BLaER1 (cell line): Measurements from ENCODE around the gene ZNF205.

Experiments used
- H3K27ac ChIP-seq: shearing (Covaris generic); formaldehyde crosslinking; 2 replicates; pipeline ENCODE4 v1.8.1; 2022
- H3K27me3 ChIP-seq: shearing (Covaris generic); formaldehyde crosslinking; 2 replicates; pipeline ENCODE4 v1.8.1; 2022
- H3K36me3 ChIP-seq: shearing (Covaris generic); formaldehyde crosslinking; 2 replicates; pipeline ENCODE4 v1.8.1; 2022
- H3K4me1 ChIP-seq: shearing (Covaris generic); formaldehyde crosslinking; 2 replicates; pipeline ENCODE4 v1.8.1; 2022
- H3K4me2 ChIP-seq: shearing (Covaris generic); formaldehyde crosslinking; 2 replicates; pipeline ENCODE4 v1.8.1; 2022
- H3K4me3 ChIP-seq: shearing (Covaris generic); formaldehyde crosslinking; 2 replicates; pipeline ENCODE4 v1.8.1; 2022
- H3K9ac ChIP-seq: shearing (Covaris generic); formaldehyde crosslinking; 2 replicates; pipeline ENCODE4 v1.8.1; 2022
- H3K9me3 ChIP-seq: shearing (Covaris generic); formaldehyde crosslinking; 2 replicates; pipeline ENCODE4 v1.8.1; 2022
- H4K20me1 ChIP-seq: shearing (Covaris generic); formaldehyde crosslinking; 2 replicates; pipeline ENCODE4 v1.8.1; 2022
- Cebpa-rat ChIP-seq: shearing (Covaris generic); IDR thresholded peaks from 2 replicates; pipeline ENCODE4 v1.8.1; 2022

Gene ZNF205

GRCh38 chr16:3085868-3086595 lies 26.4 kb upstream of the ZNF205 start:
- no peak for TF ChIP-seq Cebpa-rat
- H3K4me3 ChIP-seq = no peak overlapping the region
- peak overlapping the region; percentile 95 for H3K4me2 ChIP-seq
- no peaks in the 10 kb centered on the region for H4K20me1 ChIP-seq
- peaks cover 55% of the 10 kb centered on the region for H3K4me1 ChIP-seq
- H3K27ac ChIP-seq = peak overlapping the region; percentile 76
- H3K9me3 ChIP-seq = peaks cover 4% of the 10 kb centered on the region
- no peaks in the 10 kb centered on the region for H3K27me3 ChIP-seq
- H3K36me3 ChIP-seq = no peaks in the 10 kb centered on the region
- H3K9ac ChIP-seq = no peak overlapping the region

DNA sequence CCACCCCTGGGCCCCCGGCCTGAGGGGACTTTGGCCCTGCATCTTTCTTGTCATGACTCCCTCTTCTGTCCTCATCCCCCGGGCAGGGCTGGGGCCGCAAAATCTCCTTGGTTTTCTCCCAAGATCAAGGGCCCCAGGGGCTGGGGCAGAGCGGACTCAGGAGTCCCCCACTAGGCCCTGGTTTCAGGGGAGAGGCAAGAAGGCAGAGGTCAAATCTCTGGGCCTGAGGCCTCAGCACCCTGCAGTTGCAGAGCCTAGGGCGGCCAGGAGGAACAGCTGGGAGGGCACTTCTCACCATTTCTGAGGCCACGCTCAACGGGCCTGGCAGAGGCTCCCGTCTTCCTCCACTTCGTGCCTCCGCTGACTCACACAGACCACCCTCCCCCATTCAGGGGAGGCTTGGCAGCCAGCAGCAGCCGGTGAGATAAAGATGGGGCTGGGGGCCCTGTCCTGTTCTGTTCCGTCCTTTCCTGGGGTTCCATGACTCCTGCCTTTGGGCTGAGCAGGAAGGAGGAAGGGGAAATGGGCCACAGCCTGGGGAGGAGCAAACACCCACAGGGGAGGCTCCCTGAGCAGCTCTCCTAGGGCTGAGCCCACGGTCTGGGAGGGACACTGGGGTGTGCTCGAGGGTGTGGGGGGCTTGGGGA lies 25.7 kb upstream of the ZNF205 start:
- Histone ChIP-seq H3K27ac (peak overlapping the region; percentile 76), H3K36me3 (no peaks in the 10 kb centered on the region), H4K20me1 (no peaks in the 10 kb centered on the region), H3K4me3 (peak overlapping the region; percentile 38), H3K9me3 (no peaks in the 10 kb centered on the region), H3K4me1 (peaks cover 58% of the 10 kb centered on the region), H3K9ac (peak overlapping the region; percentile 54), H3K4me2 (peak overlapping the region; percentile 95), H3K27me3 (no peaks in the 10 kb centered on the region)
- TF ChIP-seq Cebpa-rat = no peak

DNA sequence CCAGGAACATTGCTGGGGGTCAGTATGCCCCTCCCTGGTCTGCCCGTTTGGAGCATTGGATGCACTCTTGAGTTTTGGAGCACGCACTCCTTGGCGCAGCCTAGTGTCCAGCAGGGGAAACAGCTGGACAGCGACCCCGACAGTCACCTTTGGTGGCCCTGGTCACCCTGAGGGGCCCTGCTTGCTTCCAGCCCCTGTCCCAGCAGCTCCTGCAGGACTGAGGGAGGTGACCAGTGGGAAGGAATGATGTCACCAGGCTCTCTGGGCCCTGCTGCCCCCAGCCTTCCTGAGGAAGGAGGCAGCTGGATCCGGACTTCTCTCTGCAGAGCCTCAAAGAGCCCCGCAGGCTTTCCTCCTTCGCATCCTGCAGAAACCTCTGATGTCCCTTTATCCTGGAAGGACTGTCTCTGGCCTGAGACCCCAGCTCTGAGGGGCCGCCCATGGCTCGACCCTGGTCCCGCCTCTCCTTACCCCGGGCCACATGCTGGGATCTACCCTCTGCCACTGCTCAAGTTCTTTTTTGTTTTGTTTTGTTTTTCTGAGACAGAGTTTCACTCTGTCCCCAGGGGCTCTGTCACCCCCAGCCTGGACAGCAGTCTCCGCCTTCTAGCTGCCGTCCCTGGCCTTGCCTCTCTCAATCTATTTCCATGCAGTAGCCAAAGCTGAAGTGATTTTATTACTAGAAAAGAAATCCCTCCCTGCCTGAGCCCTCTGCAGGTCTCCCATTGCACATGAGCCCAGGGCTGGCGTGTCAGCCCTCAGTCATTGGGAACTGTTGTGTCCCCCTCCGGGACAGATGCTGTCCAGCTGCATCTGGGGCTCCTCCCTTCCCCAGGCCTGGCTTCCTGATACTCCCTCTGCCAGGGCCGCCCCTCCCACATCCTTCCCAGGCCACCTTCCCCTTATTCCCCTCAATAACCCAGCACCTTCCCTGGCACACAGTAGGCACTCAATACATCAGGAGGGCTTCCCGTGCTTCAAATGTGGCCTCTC lies 24.8 kb upstream of the ZNF205 start:
- peaks cover 66% of the 10 kb centered on the region for H3K4me1 ChIP-seq
- TF ChIP-seq Cebpa-rat = no peak
- H3K9ac ChIP-seq = peak overlapping the region; percentile 54
- no peaks in the 10 kb centered on the region for H3K9me3 ChIP-seq
- no peaks in the 10 kb centered on the region for H4K20me1 ChIP-seq
- H3K36me3 ChIP-seq = no peaks in the 10 kb centered on the region
- H3K4me3 ChIP-seq = peak overlapping the region; percentile 38
- no peaks in the 10 kb centered on the region for H3K27me3 ChIP-seq
- H3K4me2 ChIP-seq = peak overlapping the region; percentile 95
- H3K27ac ChIP-seq = peak overlapping the region; percentile 76

DNA sequence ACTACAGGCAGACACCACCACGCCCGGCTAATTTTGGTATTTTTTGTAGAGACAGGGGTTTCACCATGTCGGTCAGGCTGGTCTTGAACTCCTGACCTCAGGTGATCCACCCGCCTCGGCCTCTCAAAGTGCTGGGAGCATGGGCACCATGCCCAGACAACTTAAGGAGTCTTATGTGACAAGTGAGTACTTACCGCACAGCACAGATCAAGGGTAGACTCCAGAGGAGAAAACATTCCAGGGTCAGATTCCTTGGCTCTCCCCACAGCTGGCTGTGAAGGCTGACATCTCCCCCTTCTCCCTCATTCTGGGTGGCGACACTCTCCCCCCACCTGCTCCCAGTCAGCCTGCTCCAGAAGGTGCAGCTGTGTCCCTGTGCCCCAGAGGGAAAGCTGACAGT lies 23.9 kb upstream of the ZNF205 start:
- no peak overlapping the region for H3K9ac ChIP-seq
- no peak overlapping the region for H3K4me3 ChIP-seq
- H3K4me2 ChIP-seq = peak overlapping the region; percentile 95
- H3K4me1 ChIP-seq = peaks cover 75% of the 10 kb centered on the region
- no peaks in the 10 kb centered on the region for H3K36me3 ChIP-seq
- no peaks in the 10 kb centered on the region for H3K9me3 ChIP-seq
- no peak for TF ChIP-seq Cebpa-rat
- H3K27me3 ChIP-seq = no peaks in the 10 kb centered on the region
- no peaks in the 10 kb centered on the region for H4K20me1 ChIP-seq
- H3K27ac ChIP-seq = no peak overlapping the region

DNA sequence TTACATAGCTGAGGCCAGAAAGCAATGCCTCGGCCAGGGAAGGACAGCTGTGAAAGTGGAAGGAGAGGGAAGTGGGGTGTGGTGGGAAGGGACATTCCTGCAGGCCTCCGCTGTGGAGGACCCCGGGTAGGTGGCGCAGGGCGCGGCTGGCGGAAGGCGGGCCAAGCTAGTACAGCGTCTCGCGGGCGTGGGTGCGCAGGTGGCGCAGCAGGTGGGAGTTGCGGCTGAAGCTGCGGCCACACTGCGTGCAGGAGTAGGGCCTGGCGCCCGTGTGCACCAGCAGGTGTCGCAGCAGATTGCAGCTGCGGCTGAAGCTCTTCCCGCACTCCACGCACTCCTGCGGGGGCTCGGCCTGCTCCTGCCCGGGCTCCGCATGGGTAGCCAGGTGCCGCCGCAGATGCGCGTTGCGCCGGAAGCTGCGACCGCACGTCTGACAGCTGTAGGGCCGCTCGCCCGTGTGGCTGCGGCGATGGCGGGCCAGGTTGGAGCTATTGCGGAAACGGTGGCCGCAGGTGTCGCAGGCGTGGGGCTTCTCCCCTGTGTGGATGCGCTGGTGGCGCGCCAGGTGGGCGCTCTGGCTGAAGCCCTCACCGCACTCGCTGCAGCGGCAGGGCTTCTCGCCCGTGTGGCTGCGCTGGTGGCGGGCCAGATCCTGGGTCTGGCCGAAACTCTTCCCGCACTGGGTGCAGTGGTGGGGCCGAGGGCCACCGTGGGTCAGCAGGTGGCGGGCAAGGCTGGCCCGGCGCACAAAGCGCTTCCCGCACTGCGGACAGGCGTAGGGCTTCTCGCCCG lies 23.3 kb upstream of the ZNF205 start:
- no peak overlapping the region for H3K9ac ChIP-seq
- TF ChIP-seq Cebpa-rat = no peak
- no peak overlapping the region for H3K27ac ChIP-seq
- H3K36me3 ChIP-seq = no peaks in the 10 kb centered on the region
- peaks cover 82% of the 10 kb centered on the region for H3K4me1 ChIP-seq
- H3K4me3 ChIP-seq = no peak overlapping the region
- H3K9me3 ChIP-seq = no peaks in the 10 kb centered on the region
- peak overlapping the region; percentile 95 for H3K4me2 ChIP-seq
- H4K20me1 ChIP-seq = no peaks in the 10 kb centered on the region
- H3K27me3 ChIP-seq = no peaks in the 10 kb centered on the region

DNA sequence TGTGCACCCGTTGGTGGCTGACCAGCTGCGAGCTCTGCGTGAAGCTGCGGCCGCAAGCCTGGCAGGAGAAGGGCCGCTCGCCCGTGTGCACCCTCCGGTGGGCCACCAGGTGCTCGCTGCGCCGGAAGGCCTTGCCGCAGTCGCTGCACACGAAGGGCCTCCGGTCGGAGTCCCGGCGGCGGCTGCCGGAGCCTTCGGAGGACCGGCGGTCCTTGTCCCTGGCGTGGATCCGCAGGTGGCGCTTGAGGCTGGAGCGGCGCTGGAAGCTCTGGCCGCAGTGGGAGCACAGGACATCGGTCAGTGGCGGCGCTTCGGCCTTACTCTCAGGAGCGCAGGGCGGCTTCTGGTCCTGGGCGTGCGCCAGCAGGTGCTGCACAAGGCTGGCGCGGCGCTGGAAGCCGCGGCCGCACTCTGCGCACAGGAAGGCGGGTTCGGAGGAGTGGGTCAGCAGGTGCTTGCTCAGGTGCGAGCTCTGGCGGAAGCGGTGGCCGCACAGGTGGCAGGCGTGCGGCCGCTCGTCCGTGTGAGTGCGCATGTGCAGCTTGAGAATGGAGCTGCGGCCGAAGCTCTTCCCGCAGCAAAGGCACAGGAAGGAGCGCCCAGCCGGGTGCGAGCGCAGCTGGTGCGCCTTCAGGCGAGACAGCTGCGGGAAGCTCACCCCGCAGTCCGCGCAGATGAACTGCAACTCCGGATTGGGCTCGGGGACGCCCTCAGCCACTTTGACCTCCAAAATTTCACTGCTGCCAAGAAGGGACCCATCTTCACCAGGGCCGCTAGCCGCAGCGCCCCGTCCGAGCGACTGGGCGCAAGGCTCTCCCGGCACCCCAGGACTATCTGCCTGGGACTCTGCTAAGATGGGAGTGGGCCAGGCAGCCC lies 22.4 kb upstream of the ZNF205 start:
- no peak for TF ChIP-seq Cebpa-rat
- no peak overlapping the region for H3K4me2 ChIP-seq
- H4K20me1 ChIP-seq = no peaks in the 10 kb centered on the region
- no peaks in the 10 kb centered on the region for H3K9me3 ChIP-seq
- no peak overlapping the region for H3K9ac ChIP-seq
- no peak overlapping the region for H3K4me3 ChIP-seq
- no peak overlapping the region for H3K27ac ChIP-seq
- no peaks in the 10 kb centered on the region for H3K36me3 ChIP-seq
- H3K27me3 ChIP-seq = no peaks in the 10 kb centered on the region
- H3K4me1 ChIP-seq = peaks cover 80% of the 10 kb centered on the region

GRCh38 chr16:3091551-3091950 lies 20.8 kb upstream of the ZNF205 start:
- no peaks in the 10 kb centered on the region for H3K27me3 ChIP-seq
- no peak for TF ChIP-seq Cebpa-rat
- no peaks in the 10 kb centered on the region for H3K9me3 ChIP-seq
- no peaks in the 10 kb centered on the region for H3K36me3 ChIP-seq
- H4K20me1 ChIP-seq = no peaks in the 10 kb centered on the region
- peak overlapping the region; percentile 71 for H3K4me2 ChIP-seq
- H3K4me3 ChIP-seq = no peak overlapping the region
- peak overlapping the region; percentile 30 for H3K9ac ChIP-seq
- H3K4me1 ChIP-seq = peaks cover 80% of the 10 kb centered on the region
- H3K27ac ChIP-seq = peak overlapping the region; percentile 55; the same call in 1 of the 2 replicates

- Histone ChIP-seq H3K9ac (0 out of 2 replicates have a peak overlapping the region, but pooled peaks have one; percentile 30), H3K27me3 (no peaks in the 10 kb centered on the region), H3K4me1 (peaks cover 80% of the 10 kb centered on the region), H3K36me3 (no peaks in the 10 kb centered on the region), H3K4me2 (peak overlapping the region; percentile 71), H3K27ac (no peak overlapping the region; the same call in 1 of the 2 replicates), H3K9me3 (no peaks in the 10 kb centered on the region), H3K4me3 (no peak overlapping the region), H4K20me1 (no peaks in the 10 kb centered on the region)
- TF ChIP-seq Cebpa-rat = no peak
Measured at GRCh38 chr16:3092501-3092941, 19.9 kb upstream of the ZNF205 start.
